H1 (cell line): ENCODE results near the gene FBLN2. TPM values are rescaled to one million over a fixed set of nuclear protein-coding genes. Genes with fewer than 3 reads are reported as not detected.

Experiments used
- CTCF ChIA-PET: fragments of 300-600 bp; sonication (Branson Sonifier 250); formaldehyde crosslinking; loops from one replicate; lab custom pipeline; 2021; ENCODE audit not compliant: partially characterized antibody; lab: Charles Lee
- POLR2A ChIA-PET: fragments of 300-600 bp; sonication (Branson Sonifier 250); formaldehyde crosslinking; loops from one replicate; lab custom pipeline; 2021; ENCODE audit warnings: inconsistent platforms; ENCODE audit not compliant: partially characterized antibody; lab: Charles Lee
- DNase-seq, 2 experiments: peaks; one replicate each; pipeline versions ENCODE4 v3.0.0 to v3.0.0-alpha.2; 2010 to 2022; ENCODE audit warnings: low spot score in 2 of 2, low read depth in 1 of 2, mixed read lengths in 1 of 2
- FAIRE-seq: peaks from 2 replicates; lab custom pipeline; 2011; peaks lifted over from hg19 to GRCh38; lab: Jason Lieb, UNC
- H2AFZ ChIP-seq: 2 replicates; pipeline ENCODE4 v1.8.1; 2012; ENCODE audit warnings: low read length, inconsistent platforms
- H2AK5ac ChIP-seq: 2 replicates; pipeline ENCODE4 v1.6.1; 2013; ENCODE audit warnings: low read depth, low read length
- H2BK120ac ChIP-seq: replicated peaks from 2 replicates; pipeline ENCODE3; 2013; ENCODE audit warnings: low read depth, low read length, inconsistent platforms
- H2BK12ac ChIP-seq: 2 replicates; pipeline ENCODE4 v1.6.1; 2013; ENCODE audit warnings: low read depth, low read length
- H2BK15ac ChIP-seq: 2 replicates; pipeline ENCODE4 v1.6.1; 2013; ENCODE audit warnings: low read length
- H2BK20ac ChIP-seq: 2 replicates; pipeline ENCODE4 v1.6.1; 2013; ENCODE audit warnings: low read length
- H2BK5ac ChIP-seq: 2 replicates; pipeline ENCODE4 v1.6.1; 2013; ENCODE audit warnings: low read depth, low read length
- H3K14ac ChIP-seq: 2 replicates; pipeline ENCODE4 v1.6.1; 2013; ENCODE audit warnings: inconsistent platforms; ENCODE audit not compliant: insufficient read length
- H3K18ac ChIP-seq: 2 replicates; pipeline ENCODE4 v1.6.1; 2013; ENCODE audit warnings: low read length; ENCODE audit errors: extremely low read depth
- H3K23ac ChIP-seq: 2 replicates; pipeline ENCODE4 v1.6.1; 2013; ENCODE audit warnings: inconsistent platforms; ENCODE audit not compliant: insufficient read length
- H3K23me2 ChIP-seq: 2 replicates; pipeline ENCODE4 v1.6.1; 2013; ENCODE audit warnings: low read depth, low read length
- H3K27ac ChIP-seq: 2 replicates; pipeline ENCODE4 v1.6.1; 2011; ENCODE audit warnings: low read depth, low read length, inconsistent platforms
- H3K27me3 ChIP-seq, 4 experiments: replicated peaks in 1 of 4; 1 replicate in 1 of 4; 2 replicates in 3 of 4; pipeline versions ENCODE4 v1.6.1 to v1.8.1; 2011 to 2013; ENCODE audit warnings: low read length in 3 of 4, mild to moderate bottlenecking in 3 of 4, inconsistent platforms in 2 of 4, mixed read lengths in 2 of 4, moderate library complexity in 1 of 4; ENCODE audit not compliant: control insufficient read depth in 3 of 4, insufficient read depth in 3 of 4; ENCODE audit errors: extremely low read depth in 1 of 4
- H3K36me3 ChIP-seq, 4 experiments: 2 replicates each; pipeline versions ENCODE4 v1.6.1 to v1.8.1; 2011 to 2013; ENCODE audit warnings: mild to moderate bottlenecking in 4 of 4, low read length in 3 of 4, moderate library complexity in 2 of 4, control low read depth in 1 of 4, inconsistent platforms in 1 of 4; ENCODE audit not compliant: insufficient read depth in 4 of 4, control insufficient read depth in 2 of 4
- H3K4ac ChIP-seq: replicated peaks from 2 replicates; pipeline ENCODE3; 2013; ENCODE audit warnings: low read length, low read depth, mixed read lengths, inconsistent platforms; ENCODE audit not compliant: insufficient read length
- H3K4me1 ChIP-seq, 4 experiments: replicated peaks in 1 of 4; 1 replicate in 1 of 4; 2 replicates in 3 of 4; pipeline versions ENCODE4 v1.6.1 to v1.8.1; 2011 to 2013; ENCODE audit warnings: low read length in 3 of 4, inconsistent platforms in 2 of 4, mixed read lengths in 1 of 4; ENCODE audit not compliant: insufficient read depth in 4 of 4, control insufficient read depth in 3 of 4
- H3K4me2 ChIP-seq, 2 experiments: 2 replicates each; pipeline versions ENCODE4 v1.6.1 to v1.8.1; 2011 to 2013; ENCODE audit warnings: low read depth in 2 of 2, low read length in 2 of 2, control low read depth in 1 of 2, inconsistent platforms in 1 of 2, mild to moderate bottlenecking in 1 of 2; ENCODE audit not compliant: insufficient read depth in 1 of 2
- H3K4me3 ChIP-seq, 4 experiments: fragments of 200-600, 300-600 bp in 1 of 4; sonication (generic), shearing (Covaris generic), sonication (Bioruptor Twin) in 1 of 4; 2 replicates each; pipeline versions ENCODE4 v1.5.1 to v1.8.1; 2011 to 2016; ENCODE audit warnings: low read length in 4 of 4, low read depth in 3 of 4, control low read depth in 2 of 4, inconsistent platforms in 2 of 4, mild to moderate bottlenecking in 2 of 4, mixed read lengths in 1 of 4, moderate library complexity in 1 of 4; ENCODE audit not compliant: insufficient read depth in 2 of 4; ENCODE audit errors: extremely low read depth in 1 of 4
- H3K56ac ChIP-seq: replicated peaks from 2 replicates; pipeline ENCODE3; 2013; ENCODE audit warnings: low read depth, mild to moderate bottlenecking, mixed read lengths, low read length, inconsistent platforms; ENCODE audit not compliant: insufficient read length
- H3K79me1 ChIP-seq: 2 replicates; pipeline ENCODE4 v1.6.1; 2013; ENCODE audit warnings: low read depth, low read length, control low read depth
- H3K79me2 ChIP-seq, 2 experiments: 2 replicates each; pipeline versions ENCODE4 v1.6.1 to v1.8.1; 2012 to 2013; ENCODE audit warnings: low read length in 2 of 2, mild to moderate bottlenecking in 2 of 2, inconsistent platforms in 1 of 2; ENCODE audit not compliant: insufficient read depth in 2 of 2, control insufficient read depth in 1 of 2
- H3K9ac ChIP-seq, 4 experiments: replicated peaks in 1 of 4; 1 replicate in 1 of 4; 2 replicates in 3 of 4; pipeline versions ENCODE4 v1.6.1 to v1.8.1; 2011 to 2013; ENCODE audit warnings: low read depth in 3 of 4, low read length in 3 of 4, control low read depth in 2 of 4, mild to moderate bottlenecking in 2 of 4, moderate library complexity in 2 of 4, inconsistent platforms in 1 of 4; ENCODE audit errors: extremely low read depth in 1 of 4
- H3K9me3 ChIP-seq, 2 experiments: 2 replicates each; pipeline versions ENCODE4 v1.6.1 to v1.8.1; 2012 to 2013; ENCODE audit warnings: mild to moderate bottlenecking in 2 of 2, moderate library complexity in 2 of 2, control low read depth in 1 of 2, inconsistent platforms in 1 of 2, low read depth in 1 of 2, low read length in 1 of 2, mixed read lengths in 1 of 2; ENCODE audit not compliant: insufficient read depth in 2 of 2
- H4K20me1 ChIP-seq, 2 experiments: replicated peaks in 1 of 2; 2 replicates each; pipeline versions ENCODE3 to v1.8.1; 2011 to 2013; ENCODE audit warnings: inconsistent platforms in 2 of 2, low read length in 2 of 2, mild to moderate bottlenecking in 1 of 2; ENCODE audit not compliant: insufficient read depth in 2 of 2, control insufficient read depth in 1 of 2
- H4K5ac ChIP-seq: 2 replicates; pipeline ENCODE4 v1.6.1; 2013; ENCODE audit warnings: low read length, low read depth, mixed read lengths, inconsistent platforms; ENCODE audit not compliant: insufficient read length
- H4K8ac ChIP-seq: 2 replicates; pipeline ENCODE4 v1.8.0; 2013; ENCODE audit warnings: mild to moderate bottlenecking, moderate library complexity, low read length, inconsistent platforms; ENCODE audit not compliant: insufficient read depth; ENCODE audit errors: extremely low read depth
- H4K91ac ChIP-seq: replicated peaks from 2 replicates; pipeline ENCODE3; 2013; ENCODE audit warnings: low read length, mixed read lengths, inconsistent platforms; ENCODE audit not compliant: insufficient read length
- EZH2 ChIP-seq: fragments of 200-600 bp; sonication (generic); IDR thresholded peaks from 2 replicates; pipeline ENCODE4 v1.7.1; 2012; ENCODE audit warnings: low read depth, mild to moderate bottlenecking, moderate library complexity, low read length, inconsistent platforms; ENCODE audit not compliant: severe bottlenecking
- KDM1A ChIP-seq: fragments of 200-600, 300-600 bp; sonication (generic); IDR thresholded peaks from 2 replicates; pipeline ENCODE4 v1.7.1; 2016; ENCODE audit warnings: mild to moderate bottlenecking, low read length, borderline replicate concordance
- RAD21 ChIP-seq, 2 experiments: IDR thresholded peaks in 1 of 2; conservative IDR thresholded peaks in 1 of 2; 2 replicates each; pipeline ENCODE4 v1.6.1; 2011; ENCODE audit warnings: low read depth in 2 of 2, low read length in 2 of 2, improper control_type of control experiment in 1 of 2, inconsistent platforms in 1 of 2, mild to moderate bottlenecking in 1 of 2, moderate library complexity in 1 of 2
- RBBP5 ChIP-seq: IDR thresholded peaks from 2 replicates; pipeline ENCODE4 v1.7.1; 2012; ENCODE audit warnings: low read depth, mild to moderate bottlenecking, inconsistent platforms, low read length, moderate library complexity, borderline replicate concordance
- SIX5 ChIP-seq: IDR thresholded peaks from 2 replicates; pipeline ENCODE4 v1.6.1; 2011; ENCODE audit warnings: mild to moderate bottlenecking, low read depth, low read length
- WGBS, 2 experiments: shearing (Covaris generic) in 1 of 2; methylation state at CpG; one replicate each; pipeline versions ENCODE4 v1.1.6 to v1.1.7; 2013 to 2015; ENCODE audit warnings: low lambda C conversion rate in 2 of 2, mixed read lengths in 2 of 2, inconsistent platforms in 1 of 2, low coverage in 1 of 2, missing lambda C conversion rate in 1 of 2; ENCODE audit not compliant: insufficient replicate concordance in 2 of 2, insufficient coverage in 1 of 2, insufficient read length in 1 of 2; ENCODE audit errors: extremely low coverage in 1 of 2, missing lambda C conversion rate in 1 of 2; 5-methylcytosine and 5-hydroxymethylcytosine counted together
- polyA plus RNA-seq, 7 experiments: library from polyadenylated mRNA; depleted of rRNA in 3 of 7; stranded (reverse) in 5 of 7; unstranded in 2 of 7; fragments of >200 nt in 5 of 7; fragments of 200-250 nt in 2 of 7; gene quantifications; 1 replicate in 5 of 7; 2 replicates in 1 of 7; 4 replicates in 1 of 7; pipeline versions ENCODE4 v1.2.1 to v1.2.3, GENCODE V29; 2011 to 2013; ENCODE audit warnings: missing spikeins in 2 of 7, mixed read lengths in 2 of 7
- total RNA-seq: library from RNA; stranded (reverse); fragmentation: NEBNext Ultra II Directional; extraction: Animal tissue kit (Norgen Biotek cat#: 25700); gene quantifications from 2 replicates; pipeline ENCODE4 v1.2.1, GENCODE V29; 2021

Gene FBLN2
- total and polyA plus RNA-seq, 2 of the 8 experiments (the other 6 are each of a cell fraction or from before 2014, with no cell fraction given), result 17.4 to 24.2 TPM

- Histone ChIP-seq H3K56ac (no peak overlapping the region), H2BK20ac (no peak overlapping the region), H3K4ac (no peak overlapping the region), H4K91ac (peak overlapping the region; percentile 32), H3K14ac (no peak overlapping the region), H3K23me2 (no peaks in the 10 kb centered on the region), H4K5ac (no peak overlapping the region), H2BK12ac (no peak overlapping the region; the same call in 1 of the 2 replicates), H3K79me1 (no peaks in the 10 kb centered on the region; the same call in 1 of the 2 replicates), H3K9me3 (no peaks in the 10 kb centered on the region), H3K4me2 (no peak overlapping the region), H3K18ac (no peak overlapping the region; the same call in 1 of the 2 replicates), H3K9ac (no peak overlapping the region), H2AK5ac (no peak overlapping the region), H3K4me3 (no peak overlapping the region), H2BK5ac (no peak overlapping the region), H4K8ac (no peak overlapping the region), H2BK15ac (no peak overlapping the region), H4K20me1 (no peaks in the 10 kb centered on the region), H3K4me1 (peaks cover under 1 to 5% (median 3%) of the 10 kb centered on the region in 4 experiments; a peak in 5 of 7 replicates), H2AFZ (no peak overlapping the region), H3K23ac (no peak overlapping the region), H3K36me3 (no peaks in the 10 kb centered on the region), H2BK120ac (no peak overlapping the region), H3K79me2 (no peaks in the 10 kb centered on the region), H3K27ac (no peak overlapping the region), H3K27me3 (no peaks in the 10 kb centered on the region)
- ChIA-PET CTCF (interaction anchor here (0.7 to 1.7 kb wide), 7 partner anchors 10 to 217 kb away, joined by 3 to 9 read pairs (median 3); no protein-coding TSS in a partner anchor), POLR2A (interaction anchor here (1.1 kb wide), 1 partner anchor 28 kb away, joined by 3 read pairs; no protein-coding TSS in a partner anchor)
- TF ChIP-seq EZH2 (no peak), KDM1A (peak; percentile 80), RBBP5 (no peak), RAD21 (IDR thresholded peaks at IDR 0.05 in 1 of 2, conservative IDR thresholded peaks at IDR 0.05 in 1 of 2; ENCODE audit: low read depth in 2 of 2, low read length in 2 of 2) (no peak), SIX5 (no peak)
- 87% methylated on average over 23 of the region's 24 CpGs; no CpG with 5 or more reads in 1 of the 2 experiments for WGBS, 2 experiments
- FAIRE-seq (no peak), DNase-seq (no peak)
Measured at GRCh38 chr3:13582366-13583250, 33.7 kb downstream of the FBLN2 start.
